Neuronal stem cell (in vitro differentiated cells): ENCODE results near the gene AIG1.

Experiments
- DNase-seq: peaks from one replicate; pipeline ENCODE4 v3.0.0-alpha.2; 2013; ENCODE audit warnings: low spot score
- H2AFZ ChIP-seq: one replicate; pipeline ENCODE4 v1.6.1; 2013; ENCODE audit warnings: mild to moderate bottlenecking, low read length, inconsistent platforms
- H2AK5ac ChIP-seq: 2 replicates; pipeline ENCODE4 v1.6.1; 2013; ENCODE audit warnings: low read depth, mild to moderate bottlenecking, inconsistent platforms, low read length, moderate library complexity, mixed read lengths
- H2BK120ac ChIP-seq: 2 replicates; pipeline ENCODE4 v1.6.1; 2013; ENCODE audit warnings: low read depth, mild to moderate bottlenecking, inconsistent platforms, low read length, moderate library complexity, mixed read lengths
- H2BK12ac ChIP-seq: one replicate; pipeline ENCODE4 v1.6.1; 2013; ENCODE audit warnings: low read length, inconsistent platforms
- H2BK15ac ChIP-seq: 2 replicates; pipeline ENCODE4 v1.6.1; 2013; ENCODE audit warnings: mild to moderate bottlenecking, low read length, inconsistent platforms, mixed read lengths
- H2BK5ac ChIP-seq: one replicate; pipeline ENCODE4 v1.6.1; 2013; ENCODE audit warnings: inconsistent platforms, mild to moderate bottlenecking, low read length, moderate library complexity
- H3K14ac ChIP-seq: one replicate; pipeline ENCODE4 v1.6.1; 2013; ENCODE audit warnings: low read length, inconsistent platforms
- H3K18ac ChIP-seq: 2 replicates; pipeline ENCODE4 v1.6.1; 2013; ENCODE audit warnings: low read length, inconsistent platforms
- H3K23ac ChIP-seq: 2 replicates; pipeline ENCODE4 v1.6.1; 2013; ENCODE audit warnings: low read depth, mild to moderate bottlenecking, mixed read lengths, low read length, inconsistent platforms; ENCODE audit not compliant: poor library complexity
- H3K27ac ChIP-seq: replicated peaks from 3 replicates; pipeline ENCODE4 v1.5.1; 2013; ENCODE audit warnings: low read length, inconsistent platforms
- H3K27me3 ChIP-seq, 3 experiments: 2 replicates each; pipeline ENCODE4 v1.6.1; 2013; ENCODE audit warnings: low read length in 3 of 3, mild to moderate bottlenecking in 2 of 3, inconsistent platforms in 1 of 3, low read depth in 1 of 3, mixed read lengths in 1 of 3, moderate library complexity in 1 of 3; ENCODE audit not compliant: control insufficient read depth in 3 of 3, insufficient read depth in 3 of 3
- H3K36me3 ChIP-seq, 2 donors: replicated peaks in 1 of 2; 2 replicates each; pipeline ENCODE4 v1.6.1; 2013; ENCODE audit warnings: low read length in 2 of 2; ENCODE audit not compliant: control insufficient read depth in 2 of 2, insufficient read depth in 2 of 2
- H3K4ac ChIP-seq: 2 replicates; pipeline ENCODE4 v1.6.1; 2013; ENCODE audit warnings: inconsistent platforms, mild to moderate bottlenecking, low read length, moderate library complexity
- H3K4me1 ChIP-seq, 2 donors: 1 replicate in 1 of 2; 2 replicates in 1 of 2; pipeline ENCODE4 v1.6.1; 2013; ENCODE audit warnings: low read length in 2 of 2, low read depth in 1 of 2; ENCODE audit not compliant: control insufficient read depth in 2 of 2, insufficient read depth in 1 of 2
- H3K4me2 ChIP-seq: one replicate; pipeline ENCODE4 v1.6.1; 2013; ENCODE audit warnings: mild to moderate bottlenecking, low read length, inconsistent platforms; ENCODE audit not compliant: insufficient read depth, poor library complexity, severe bottlenecking
- H3K4me3 ChIP-seq, 2 donors: 2 replicates each; pipeline ENCODE4 v1.5.1; 2013; ENCODE audit warnings: low read length in 2 of 2, mild to moderate bottlenecking in 2 of 2, inconsistent platforms in 1 of 2, moderate library complexity in 1 of 2
- H3K79me1 ChIP-seq: one replicate; pipeline ENCODE4 v1.6.1; 2013; ENCODE audit warnings: low read depth, mild to moderate bottlenecking, inconsistent platforms, low read length, moderate library complexity
- H3K9ac ChIP-seq: one replicate; pipeline ENCODE4 v1.6.1; 2013; ENCODE audit warnings: mild to moderate bottlenecking, low read depth, low read length, inconsistent platforms; ENCODE audit not compliant: poor library complexity
- H3K9me3 ChIP-seq, 2 donors: replicated peaks in 1 of 2; 2 replicates each; pipeline versions ENCODE3 to v1.6.1; 2013; ENCODE audit warnings: low read length in 2 of 2, mild to moderate bottlenecking in 2 of 2, inconsistent platforms in 1 of 2, low read depth in 1 of 2, mixed read lengths in 1 of 2, moderate library complexity in 1 of 2; ENCODE audit not compliant: control insufficient read depth in 2 of 2, insufficient read depth in 1 of 2
- H4K8ac ChIP-seq: one replicate; pipeline ENCODE4 v1.6.1; 2013; ENCODE audit warnings: low read depth, mild to moderate bottlenecking, inconsistent platforms, low read length, moderate library complexity
- H4K91ac ChIP-seq: one replicate; pipeline ENCODE4 v1.6.1; 2013; ENCODE audit warnings: low read length, low read depth, mild to moderate bottlenecking, inconsistent platforms; ENCODE audit not compliant: poor library complexity
- WGBS, 2 donors: extraction: QIAGEN DNeasy Blood & Tissue Kit; methylation state at CpG; one replicate each; pipeline ENCODE4 v1.1.7; 2013; ENCODE audit warnings: missing lambda C conversion rate in 2 of 2, mixed read lengths in 1 of 2; ENCODE audit not compliant: insufficient read length in 2 of 2, insufficient replicate concordance in 1 of 2; ENCODE audit errors: extremely low coverage in 2 of 2; 5-methylcytosine and 5-hydroxymethylcytosine counted together

The AIG1 gene

DNA sequence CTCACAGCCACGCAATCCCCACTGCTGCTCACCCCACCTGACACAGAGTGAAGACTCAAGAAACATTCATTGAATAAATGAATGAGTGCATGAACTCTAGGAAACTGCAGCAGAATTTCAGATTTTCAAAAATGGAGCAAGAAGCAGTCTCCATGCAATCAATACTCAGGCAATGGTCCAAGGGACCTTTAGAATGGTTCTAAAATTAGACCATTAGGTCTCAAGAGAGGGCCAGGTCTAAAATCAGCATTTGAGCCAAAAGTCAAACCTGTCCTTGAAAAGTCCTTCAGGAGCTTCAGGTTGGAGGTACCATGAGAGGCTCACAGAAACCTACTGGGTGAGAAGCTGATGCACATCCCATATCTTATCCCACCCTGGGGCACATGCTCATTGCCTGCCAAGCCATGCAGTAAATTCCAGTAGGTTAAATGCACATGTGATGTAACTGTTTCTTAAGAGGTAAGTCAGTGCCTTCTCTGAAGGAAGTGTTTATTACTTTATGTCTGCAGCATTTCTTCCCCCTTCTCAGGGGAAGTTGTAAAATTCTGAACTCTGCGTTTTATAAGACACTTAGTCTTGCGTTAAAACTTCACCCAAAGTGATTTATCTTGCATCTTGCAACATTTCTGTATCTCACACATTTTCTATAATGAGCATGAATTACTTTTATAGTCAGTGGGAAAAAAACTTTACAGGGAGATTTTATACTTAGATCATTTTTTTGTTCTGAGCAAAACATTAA lies 263.2 kb downstream of the AIG1 start:
- DNase-seq = no peak
- Histone ChIP-seq H3K14ac (no peak overlapping the region), H3K18ac (no peak overlapping the region), H4K91ac (no peak overlapping the region), H2AK5ac (no peak overlapping the region), H2BK12ac (no peak overlapping the region), H3K9me3 (no peaks in the 10 kb centered on the region), H3K4me2 (no peak overlapping the region), H2BK120ac (no peak overlapping the region), H3K9ac (no peak overlapping the region), H2AFZ (no peak overlapping the region), H4K8ac (no peak overlapping the region), H3K4me1 (no peaks in the 10 kb centered on the region), H2BK15ac (no peak overlapping the region), H2BK5ac (no peak overlapping the region), H3K27me3 (no peaks in the 10 kb centered on the region), H3K79me1 (no peaks in the 10 kb centered on the region), H3K27ac (no peak overlapping the region), H3K4me3 (no peak overlapping the region), H3K36me3 (no peaks in the 10 kb centered on the region), H3K23ac (no peak overlapping the region), H3K4ac (no peak overlapping the region)
- no CpG with 5 or more reads among the region's 3 CpGs for WGBS, 2 donors

DNA sequence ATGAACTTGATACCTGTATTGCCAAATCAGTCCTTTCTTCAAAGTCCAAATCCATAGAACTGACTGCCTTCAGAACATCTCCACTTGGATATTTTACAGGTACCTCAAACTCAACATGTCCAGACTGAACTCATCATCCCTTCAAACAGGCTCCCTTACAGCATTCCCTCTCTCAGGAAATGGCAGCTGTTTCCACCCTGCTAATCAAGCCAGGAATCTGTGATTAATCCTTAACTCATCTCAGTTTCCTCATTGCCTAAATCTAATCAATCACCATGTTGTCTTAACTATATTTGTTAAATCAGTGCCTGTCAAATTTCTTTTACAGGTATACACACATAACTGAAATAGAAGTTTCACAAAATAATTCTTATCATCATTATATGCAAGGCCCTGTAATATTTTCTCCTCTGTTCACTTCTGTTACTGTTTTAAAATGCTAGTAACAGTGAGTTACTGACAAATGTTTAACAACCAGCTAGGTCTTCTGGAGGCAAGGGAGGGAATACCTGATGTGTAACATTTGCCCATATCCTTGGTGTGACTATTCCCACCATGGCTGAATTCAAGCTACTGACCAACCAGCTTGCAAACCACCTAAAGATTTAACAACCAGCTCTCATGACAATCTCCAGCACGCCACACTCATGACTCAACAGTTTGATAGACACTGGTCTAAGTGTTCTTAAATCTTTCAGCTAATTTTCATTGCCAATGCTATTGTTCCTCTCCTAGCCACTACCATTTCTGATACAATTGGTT lies 264.9 kb downstream of the AIG1 start:
- Histone ChIP-seq H3K4ac (no peak overlapping the region), H3K79me1 (no peaks in the 10 kb centered on the region), H3K27me3 (no peaks in the 10 kb centered on the region), H2BK12ac (no peak overlapping the region), H3K9ac (no peak overlapping the region), H3K14ac (no peak overlapping the region), H3K9me3 (no peaks in the 10 kb centered on the region), H3K36me3 (no peaks in the 10 kb centered on the region), H2AFZ (no peak overlapping the region), H2BK120ac (no peak overlapping the region), H3K23ac (no peak overlapping the region), H2BK15ac (no peak overlapping the region), H3K4me3 (no peak overlapping the region), H3K18ac (no peak overlapping the region), H3K27ac (no peak overlapping the region), H2AK5ac (no peak overlapping the region), H4K8ac (no peak overlapping the region), H3K4me2 (no peak overlapping the region), H4K91ac (no peak overlapping the region), H3K4me1 (no peaks in the 10 kb centered on the region), H2BK5ac (no peak overlapping the region)
- DNase-seq = no peak
- no CpG with 5 or more reads among the region's 1 CpG for WGBS, 2 donors

DNA sequence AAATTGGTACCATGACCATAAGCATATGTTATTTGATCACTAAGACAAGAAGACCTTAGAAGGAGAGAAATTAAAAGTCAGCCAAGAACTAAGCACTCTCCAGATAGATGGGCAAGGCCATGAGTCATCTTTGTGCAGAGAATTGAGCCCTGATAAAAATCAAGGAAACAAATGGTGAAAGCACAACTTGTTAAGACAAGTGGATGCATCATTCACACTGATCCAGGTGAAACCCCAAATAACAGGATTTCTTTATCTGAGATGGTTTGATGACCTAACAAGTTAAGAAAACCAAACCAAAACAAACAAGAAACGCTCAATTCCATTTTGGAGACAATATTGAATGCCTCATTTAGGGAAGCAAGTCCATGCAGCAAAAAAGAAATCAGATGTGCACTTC lies 268.2 kb downstream of the AIG1 start:
- Histone ChIP-seq H2AFZ (no peak overlapping the region), H2AK5ac (no peak overlapping the region), H2BK12ac (no peak overlapping the region), H3K27ac (no peak overlapping the region), H3K4me2 (no peak overlapping the region), H3K4me3 (no peak overlapping the region), H2BK5ac (no peak overlapping the region), H3K18ac (no peak overlapping the region), H3K14ac (no peak overlapping the region), H2BK120ac (no peak overlapping the region), H3K4ac (no peak overlapping the region), H4K8ac (no peak overlapping the region), H3K4me1 (no peaks in the 10 kb centered on the region), H3K36me3 (no peaks in the 10 kb centered on the region), H3K9ac (no peak overlapping the region), H4K91ac (no peak overlapping the region), H3K79me1 (no peaks in the 10 kb centered on the region), H3K23ac (no peak overlapping the region), H2BK15ac (no peak overlapping the region), H3K9me3 (no peaks in the 10 kb centered on the region), H3K27me3 (no peaks in the 10 kb centered on the region)
- no CpG with 5 or more reads among the region's 1 CpG for WGBS, 2 donors
- no peak for DNase-seq

DNA sequence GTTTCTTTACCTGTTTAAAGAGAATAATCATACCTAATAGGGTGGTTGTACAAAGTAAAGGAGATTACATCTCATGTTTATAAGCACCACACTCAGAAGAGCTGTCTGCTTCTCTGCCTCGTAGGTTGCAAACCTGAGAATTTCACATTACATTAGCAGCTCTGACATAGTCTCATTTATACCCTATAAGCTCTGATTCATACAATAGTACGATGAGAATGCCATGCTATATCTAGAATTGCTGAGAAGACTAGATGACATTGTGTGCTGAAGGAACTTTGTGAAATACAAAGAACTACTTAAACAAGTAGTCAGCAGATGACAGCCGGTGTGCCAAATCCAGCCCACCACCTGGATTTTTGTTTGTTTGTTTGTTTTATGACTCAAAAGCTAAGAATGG lies 268.6 kb downstream of the AIG1 start:
- Histone ChIP-seq H4K8ac (no peak overlapping the region), H4K91ac (no peak overlapping the region), H3K79me1 (no peaks in the 10 kb centered on the region), H3K36me3 (peaks cover 0 to 2% of the 10 kb centered on the region in 2 donors), H2AFZ (no peak overlapping the region), H3K27ac (no peak overlapping the region), H3K4ac (no peak overlapping the region), H2AK5ac (no peak overlapping the region), H2BK15ac (no peak overlapping the region), H2BK12ac (no peak overlapping the region), H3K4me2 (no peak overlapping the region), H3K18ac (no peak overlapping the region), H3K9me3 (no peaks in the 10 kb centered on the region), H3K14ac (no peak overlapping the region), H3K4me3 (no peak overlapping the region), H2BK5ac (no peak overlapping the region), H3K27me3 (no peaks in the 10 kb centered on the region), H2BK120ac (no peak overlapping the region), H3K4me1 (peaks cover 0 to 2% of the 10 kb centered on the region in 2 donors), H3K9ac (no peak overlapping the region), H3K23ac (no peak overlapping the region)
- WGBS, 2 donors = no CpG with 5 or more reads among the region's 3 CpGs
- no peak for DNase-seq
